Pancreas (tissue), 10 donors: ENCODE results near the gene TTC7B. TPM values are rescaled to one million over a fixed set of nuclear protein-coding genes. Genes with fewer than 3 reads are reported as not detected.

Experiments
- ATAC-seq, 4 donors: fragments of 200-7000 bp; cut with Tn5 transposase; one replicate each; pipeline versions ENCODE4 v1.8.0 to v1.9.1; 2020; ENCODE audit warnings: mild to moderate bottlenecking in 4 of 4, moderate library complexity in 4 of 4
- DNase-seq, 6 donors: peaks; one replicate each; pipeline ENCODE4 v3.0.0-alpha.2; 2020
- FAIRE-seq: peaks from 2 replicates; lab custom pipeline; 2012; peaks lifted over from hg19 to GRCh38; lab: Jason Lieb, UNC
- H3K27ac ChIP-seq, 4 donors: fragments of 200-600 bp; sonication (generic); 1 replicate in 3 of 4; 2 replicates in 1 of 4; pipeline versions ENCODE4 v1.5.0 to v1.8.0; 2020
- H3K27me3 ChIP-seq, 4 donors: fragments of 200-600 bp; one replicate each; pipeline ENCODE4 v1.8.0; 2021
- H3K36me3 ChIP-seq, 3 donors: fragments of 200-600 bp; sonication (generic) in 1 of 3; one replicate each; pipeline versions ENCODE4 v1.5.0 to v1.8.0; 2020 to 2021
- H3K4me1 ChIP-seq, 3 donors: fragments of 200-600 bp; one replicate each; pipeline ENCODE4 v1.8.0; 2021
- H3K4me3 ChIP-seq, 4 donors: fragments of 200-600 bp; sonication (generic) in 2 of 4; one replicate each; pipeline versions ENCODE4 v1.5.0 to v1.8.0; 2020 to 2021
- H3K9me3 ChIP-seq, 4 donors: fragments of 200-600 bp; one replicate each; pipeline ENCODE4 v1.8.0; 2021
- CTCF ChIP-seq, 4 donors: fragments of 200-600 bp; sonication (generic) in 3 of 4; IDR thresholded peaks; one replicate each; pipeline versions ENCODE4 v1.5.0 to v1.8.0; 2021; ENCODE audit warnings: antibody characterized with exemption in 4 of 4
- WGBS, 2 donors: extraction: QIAGEN DNeasy Blood & Tissue Kit; methylation state at CpG; one replicate each; pipeline ENCODE4 v1.1.7; 2013; 5-methylcytosine and 5-hydroxymethylcytosine counted together
- intact Hi-C, 3 donors: fragments of 100-400 bp; cut with DNase I; formaldehyde crosslinking; loops; one replicate each; pipeline versions ENCODE4 v1.11.1 to v1.14.2; 2022
- polyA plus RNA-seq, 2 donors: library from polyadenylated mRNA; stranded (reverse); fragments of 200-250 nt; gene quantifications; one replicate each; pipeline ENCODE4 v1.2.3, GENCODE V29; 2013
- total RNA-seq, 6 donors: library from RNA; stranded (reverse); fragmentation: NEBNext Ultra II Directional in 4 of 6; extraction: Animal tissue kit (Norgen Biotek cat#: 25700) in 4 of 6; gene quantifications; one replicate each; pipeline versions ENCODE4 v1.2.1 to v1.2.4, GENCODE V29; 2021 to 2023
- donor health status: healthy with polysubstance abuse.
- donor health status: DM: no; HTN: no; CAD: no; lungs with moderate emphysema.
- donor health status: DM: no; HTN: no; CAD: no.
- donor health status: control.
- donor health status: control.
- donor health status: Bipolar disorder and iron deficiency.
- donor health status: DM: yes; HTN: yes; CAD: no.
- donor health status: DM: no; HTN: no; CAD: no.
- donor health status: DM: no; HTN: no; CAD: no.
- donor health status: DM: yes; HTN: yes; CAD: no.

Gene TTC7B
- total and polyA plus RNA-seq, 8 donors = 8.9 to 39.6 (median 29.6) TPM

- no peak for TF ChIP-seq CTCF (IDR thresholded peaks at IDR 0.05)
- H3K4me3 ChIP-seq = no peak overlapping the region
- FAIRE-seq (no peak), DNase-seq (peak in 3 of 6 donors; percentile 34 to 58 (median 42)), ATAC-seq (peak in 2 of 4 donors; percentile 65 to 73)
- no peaks in the 10 kb centered on the region for H3K4me1 ChIP-seq
- no peaks in the 10 kb centered on the region for H3K9me3 ChIP-seq
- H3K27me3 ChIP-seq = no peaks in the 10 kb centered on the region
- peaks cover 0 to 7% (median 0%) of the 10 kb centered on the region in 3 donors for H3K36me3 ChIP-seq
- no peak overlapping the region for H3K27ac ChIP-seq
- WGBS, 2 donors = 69 to 70% methylated on average over 7 of the region's 7 CpGs
- intact Hi-C loops = no loop called here
Measured at GRCh38 chr14:90785471-90785870, 30.8 kb downstream of the TTC7B start.

- intact Hi-C loops = no loop called here
- DNase-seq (peak in 1 of 6 donors; percentile 17), FAIRE-seq (no peak), ATAC-seq (no peak)
- Histone ChIP-seq H3K4me3 (no peak overlapping the region), H3K9me3 (no peaks in the 10 kb centered on the region), H3K27me3 (no peaks in the 10 kb centered on the region), H3K27ac (no peak overlapping the region), H3K36me3 (peaks cover 0 to 9% (median 0%) of the 10 kb centered on the region in 3 donors), H3K4me1 (no peaks in the 10 kb centered on the region)
- no peak for TF ChIP-seq CTCF (IDR thresholded peaks at IDR 0.05)
- 94 to 98% methylated on average over 9 of the region's 9 CpGs for WGBS, 2 donors
Measured at GRCh38 chr14:90784621-90785270, 31.5 kb downstream of the TTC7B start.

- Histone ChIP-seq H3K36me3 (peaks cover 0 to 9% (median 0%) of the 10 kb centered on the region in 3 donors), H3K4me3 (no peak overlapping the region), H3K27ac (no peak overlapping the region), H3K9me3 (no peaks in the 10 kb centered on the region), H3K27me3 (no peaks in the 10 kb centered on the region), H3K4me1 (no peaks in the 10 kb centered on the region)
- no peak for TF ChIP-seq CTCF (IDR thresholded peaks at IDR 0.05)
- ATAC-seq (no peak), DNase-seq (no peak), FAIRE-seq (no peak)
- WGBS, 2 donors = 96 to 100% methylated on average over 6 of the region's 6 CpGs
- intact Hi-C loops = no loop called here
Measured at GRCh38 chr14:90783344-90783743, 32.9 kb downstream of the TTC7B start.

- no peak for FAIRE-seq
- intact Hi-C loops = no loop called here
Measured at GRCh38 chr14:90782892-90783291, 33.3 kb downstream of the TTC7B start.

More at GRCh38 chr14:90782892-90783291, 33.3 kb downstream of the TTC7B start:
- no peaks in the 10 kb centered on the region for H3K4me1 ChIP-seq
- peaks cover 0 to 9% (median 0%) of the 10 kb centered on the region in 3 donors for H3K36me3 ChIP-seq
- no peak for TF ChIP-seq CTCF (IDR thresholded peaks at IDR 0.05)
- no peak for ATAC-seq
- DNase-seq = peak in 1 of 6 donors; percentile 45
- no peak overlapping the region for H3K4me3 ChIP-seq
- 89 to 91% methylated on average over 4 of the region's 4 CpGs for whole genome bisulfite sequencing, 2 donors
- H3K27ac ChIP-seq = no peak overlapping the region
- no peaks in the 10 kb centered on the region for H3K27me3 ChIP-seq
- H3K9me3 ChIP-seq = no peaks in the 10 kb centered on the region
